CD14-positive monocyte (primary cell): Measurements from ENCODE around the gene FAM174B. TPM values are rescaled to one million over a fixed set of nuclear protein-coding genes. Genes with fewer than 3 reads are reported as not detected.

ENCODE experiments used
- DNase-seq, 3 donors: peaks; one replicate each; pipeline ENCODE4 v3.0.0-alpha.2; 2011 to 2022
- H2AFZ ChIP-seq: 2 replicates; pipeline ENCODE4 v1.6.0; 2012; ENCODE audit warnings: mild to moderate bottlenecking, low read depth, low read length, inconsistent platforms; ENCODE audit not compliant: insufficient read depth, poor library complexity, severe bottlenecking
- H3K27ac ChIP-seq, 2 donors: 1 replicate in 1 of 2; 2 replicates in 1 of 2; pipeline ENCODE4 v1.5.1; 2012 to 2013; ENCODE audit warnings: low read length in 2 of 2, control low read depth in 1 of 2, inconsistent platforms in 1 of 2, low read depth in 1 of 2, mild to moderate bottlenecking in 1 of 2
- H3K27me3 ChIP-seq, 2 donors: one replicate each; pipeline versions ENCODE4 v1.6.0 to v1.6.1; 2011 to 2013; ENCODE audit warnings: low read length in 2 of 2; ENCODE audit not compliant: control insufficient read depth in 2 of 2, insufficient read depth in 2 of 2
- H3K36me3 ChIP-seq, 2 donors: replicated peaks in 1 of 2; 1 replicate in 1 of 2; 2 replicates in 1 of 2; pipeline versions ENCODE4 v1.5.1 to v1.6.1; 2012 to 2013; ENCODE audit warnings: low read length in 2 of 2, control low read depth in 1 of 2, inconsistent platforms in 1 of 2, mild to moderate bottlenecking in 1 of 2; ENCODE audit not compliant: insufficient read depth in 2 of 2, control insufficient read depth in 1 of 2
- H3K4me1 ChIP-seq, 2 donors: 1 replicate in 1 of 2; 2 replicates in 1 of 2; pipeline versions ENCODE4 v1.5.1 to v1.6.1; 2012 to 2013; ENCODE audit warnings: low read length in 2 of 2, control low read depth in 1 of 2, inconsistent platforms in 1 of 2, mild to moderate bottlenecking in 1 of 2, moderate library complexity in 1 of 2; ENCODE audit not compliant: insufficient read depth in 2 of 2, control insufficient read depth in 1 of 2
- H3K4me2 ChIP-seq: replicated peaks from 2 replicates; pipeline ENCODE3; 2012; ENCODE audit warnings: low read length, moderate library complexity, mild to moderate bottlenecking; ENCODE audit not compliant: poor library complexity, severe bottlenecking; ENCODE audit errors: extremely low read depth
- H3K4me3 ChIP-seq, 3 experiments: fragments of 200-600 bp in 1 of 3; sonication (generic) in 1 of 3; replicated peaks in 1 of 3; 1 replicate in 2 of 3; 2 replicates in 1 of 3; pipeline ENCODE4 v1.5.1; 2011 to 2013; ENCODE audit warnings: low read length in 3 of 3, mild to moderate bottlenecking in 3 of 3, control low read depth in 2 of 3, low read depth in 2 of 3, inconsistent platforms in 1 of 3, moderate library complexity in 1 of 3
- H3K79me2 ChIP-seq: 2 replicates; pipeline ENCODE4 v1.6.0; 2012; ENCODE audit warnings: mild to moderate bottlenecking, control low read depth, inconsistent platforms, low read length, moderate library complexity; ENCODE audit not compliant: insufficient read depth
- H3K9ac ChIP-seq: 2 replicates; pipeline ENCODE4 v1.6.0; 2017; ENCODE audit warnings: low read length, mild to moderate bottlenecking; ENCODE audit not compliant: insufficient read depth, poor library complexity, severe bottlenecking
- H3K9me3 ChIP-seq, 2 donors: replicated peaks in 1 of 2; 1 replicate in 1 of 2; 2 replicates in 1 of 2; pipeline versions ENCODE4 v1.5.1 to v1.6.1; 2012 to 2013; ENCODE audit warnings: low read length in 2 of 2, control low read depth in 1 of 2; ENCODE audit not compliant: control insufficient read depth in 1 of 2, insufficient read depth in 1 of 2
- H4K20me1 ChIP-seq: 2 replicates; pipeline ENCODE4 v1.6.0; 2012; ENCODE audit warnings: mild to moderate bottlenecking, low read length, control low read depth, moderate library complexity; ENCODE audit not compliant: insufficient read depth
- H3K27ac Mint-ChIP-seq, 7 donors: one replicate each; pipeline ENCODE4 v1.8.0; 2020; ENCODE audit warnings: mild to moderate bottlenecking in 7 of 7, mixed read lengths in 7 of 7, moderate library complexity in 6 of 7, inconsistent platforms in 2 of 7
- H3K27me3 Mint-ChIP-seq, 3 donors: one replicate each; pipeline ENCODE4 v1.8.0; 2021 to 2022; ENCODE audit warnings: low read depth in 3 of 3, mild to moderate bottlenecking in 3 of 3, mixed read lengths in 3 of 3, moderate library complexity in 3 of 3, inconsistent platforms in 1 of 3
- H3K36me3 Mint-ChIP-seq, 2 donors: one replicate each; pipeline ENCODE4 v1.8.0; 2020; ENCODE audit warnings: mixed read lengths in 2 of 2, inconsistent platforms in 1 of 2, mild to moderate bottlenecking in 1 of 2
- H3K4me1 Mint-ChIP-seq: one replicate; pipeline ENCODE4 v1.8.0; 2020; ENCODE audit warnings: mild to moderate bottlenecking, mixed read lengths
- H3K4me3 Mint-ChIP-seq, 2 donors: one replicate each; pipeline ENCODE4 v1.8.0; 2020; ENCODE audit warnings: mild to moderate bottlenecking in 2 of 2, mixed read lengths in 2 of 2, moderate library complexity in 1 of 2
- H3K9me3 Mint-ChIP-seq, 7 donors: one replicate each; pipeline ENCODE4 v1.8.0; 2020 to 2022; ENCODE audit warnings: mixed read lengths in 7 of 7, mild to moderate bottlenecking in 6 of 7, moderate library complexity in 6 of 7, inconsistent platforms in 2 of 7
- CTCF ChIP-seq: fragments of 200-600 bp; IDR thresholded peaks from one replicate; pipeline ENCODE4 v1.8.0; 2022; ENCODE audit warnings: antibody characterized with exemption, mild to moderate bottlenecking
- WGBS: methylation state at CpG from one replicate; pipeline ENCODE4 v1.1.5; 2013; ENCODE audit warnings: missing lambda C conversion rate; ENCODE audit not compliant: insufficient coverage; 5-methylcytosine and 5-hydroxymethylcytosine counted together
- intact Hi-C, 2 donors: fragments of 100-400 bp; cut with micrococcal nuclease; formaldehyde crosslinking; loops; one replicate each; pipeline versions ENCODE4 v1.15.0 to v1.15.1; 2023
- polyA plus RNA-seq, 3 donors: library from polyadenylated mRNA; depleted of rRNA in 1 of 3; unstranded in 2 of 3; stranded (reverse) in 1 of 3; fragments of 300-500 nt in 2 of 3; fragments of >200 nt in 1 of 3; fragmentation: Illumina TruSeq in 2 of 3; gene quantifications; 1 replicate in 2 of 3; 2 replicates in 1 of 3; pipeline ENCODE4 v1.2.3, GENCODE V29; 2012 to 2021

The FAM174B gene
- polyA plus RNA-seq, 3 donors = 2.2 to 4.7 (median 3.2) TPM

GRCh38 chr15:92663250-92663951 lies 7.8 kb upstream of the FAM174B start:
- H3K9ac ChIP-seq = no peak overlapping the region
- no peaks in the 10 kb centered on the region for H3K4me1 ChIP-seq
- no peaks in the 10 kb centered on the region for H3K79me2 ChIP-seq
- no peak for TF ChIP-seq CTCF
- peaks cover 0 to 18% (median 6%) of the 10 kb centered on the region in 3 donors for H3K27me3 Mint-ChIP-seq
- intact Hi-C loops = no loop called here
- no peak overlapping the region for H3K4me2 ChIP-seq
- H4K20me1 ChIP-seq = no peaks in the 10 kb centered on the region
- no peak overlapping the region for H3K27ac ChIP-seq
- no peak overlapping the region for H3K4me3 Mint-ChIP-seq
- H3K27ac Mint-ChIP-seq = no peak overlapping the region
- H3K9me3 ChIP-seq = no peaks in the 10 kb centered on the region
- H2AFZ ChIP-seq = no peak overlapping the region
- no peak for DNase-seq
- H3K27me3 ChIP-seq = no peaks in the 10 kb centered on the region
- 92% methylated on average over 8 of the region's 13 CpGs for WGBS
- H3K36me3 Mint-ChIP-seq = no peaks in the 10 kb centered on the region
- H3K4me3 ChIP-seq = no peak overlapping the region
- H3K9me3 Mint-ChIP-seq = peaks cover 0 to 2% (median 0%) of the 10 kb centered on the region in 7 donors
- H3K4me1 Mint-ChIP-seq = peaks cover 2% of the 10 kb centered on the region
- no peaks in the 10 kb centered on the region for H3K36me3 ChIP-seq

- no peaks in the 10 kb centered on the region for H3K36me3 Mint-ChIP-seq
- Histone ChIP-seq H3K79me2 (no peaks in the 10 kb centered on the region), H4K20me1 (no peaks in the 10 kb centered on the region), H3K4me3 (no peak overlapping the region), H3K4me1 (no peaks in the 10 kb centered on the region), H3K27me3 (peaks cover 0 to 2% of the 10 kb centered on the region in 2 donors), H3K9ac (no peak overlapping the region), H3K9me3 (no peaks in the 10 kb centered on the region), H3K36me3 (no peaks in the 10 kb centered on the region), H3K27ac (no peak overlapping the region), H3K4me2 (no peak overlapping the region), H2AFZ (no peak overlapping the region)
- H3K27ac Mint-ChIP-seq = no peak overlapping the region
- intact Hi-C loops = no loop called here
- no peak overlapping the region for H3K4me3 Mint-ChIP-seq
- 100% methylated on average over 2 of the region's 4 CpGs for WGBS
- H3K9me3 Mint-ChIP-seq = peaks cover 0 to 2% (median 0%) of the 10 kb centered on the region in 7 donors
- DNase-seq = no peak
- peaks cover under 1 to 20% (median 6%) of the 10 kb centered on the region in 3 donors for H3K27me3 Mint-ChIP-seq
- H3K4me1 Mint-ChIP-seq = peaks cover 2% of the 10 kb centered on the region
- no peak for TF ChIP-seq CTCF
Measured at GRCh38 chr15:92662762-92663161, 7.2 kb upstream of the FAM174B start.
